CD4-positive, alpha-beta memory T cell (primary cell): ENCODE results near the gene NTN3. TPM values are rescaled to one million over a fixed set of nuclear protein-coding genes. Genes with fewer than 3 reads are reported as not detected.

ENCODE experiments used
- CTCF ChIA-PET: fragments of 350-600 bp; sonication (Branson Sonifier 250); formaldehyde crosslinking; loops from one replicate; lab custom pipeline; 2021; ENCODE audit warnings: inconsistent platforms; ENCODE audit not compliant: partially characterized antibody; lab: Charles Lee
- POLR2A ChIA-PET: fragments of 350-600 bp; sonication (Branson Sonifier 250); formaldehyde crosslinking; loops from one replicate; lab custom pipeline; 2021; ENCODE audit not compliant: partially characterized antibody; lab: Charles Lee
- DNase-seq, 5 donors: peaks; one replicate each; pipeline versions ENCODE4 v3.0.0 to v3.0.0-alpha.2; 2020 to 2022; ENCODE audit warnings: mixed read lengths in 1 of 5
- H3K27ac ChIP-seq: one replicate; pipeline ENCODE4 v1.7.0; 2013; ENCODE audit warnings: low read depth, low read length
- H3K27me3 ChIP-seq: 2 replicates; pipeline ENCODE4 v1.7.0; 2013; ENCODE audit warnings: mild to moderate bottlenecking, low read length, moderate library complexity; ENCODE audit not compliant: insufficient read depth
- H3K36me3 ChIP-seq: 2 replicates; pipeline ENCODE4 v1.7.0; 2013; ENCODE audit warnings: mild to moderate bottlenecking, low read length, moderate library complexity; ENCODE audit not compliant: insufficient read depth
- H3K4me1 ChIP-seq: 2 replicates; pipeline ENCODE4 v1.7.0; 2013; ENCODE audit warnings: mild to moderate bottlenecking, low read length, moderate library complexity; ENCODE audit not compliant: insufficient read depth
- H3K4me3 ChIP-seq, 2 donors: one replicate each; pipeline ENCODE4 v1.7.0; 2013; ENCODE audit warnings: low read length in 2 of 2, mild to moderate bottlenecking in 1 of 2
- H3K9me3 ChIP-seq, 2 donors: one replicate each; pipeline ENCODE4 v1.7.0; 2013; ENCODE audit warnings: low read length in 2 of 2, control low read depth in 1 of 2; ENCODE audit not compliant: control insufficient read depth in 1 of 2
- H3K27ac Mint-ChIP-seq, 7 donors: one replicate each; pipeline ENCODE4 v1.8.0; 2020 to 2021; ENCODE audit warnings: mixed read lengths in 7 of 7, mild to moderate bottlenecking in 6 of 7, inconsistent platforms in 3 of 7, moderate library complexity in 3 of 7
- H3K27me3 Mint-ChIP-seq, 2 donors: one replicate each; pipeline ENCODE4 v1.8.0; 2020 to 2021; ENCODE audit warnings: mixed read lengths in 2 of 2
- H3K36me3 Mint-ChIP-seq, 2 donors: one replicate each; pipeline ENCODE4 v1.8.0; 2020 to 2021; ENCODE audit warnings: mixed read lengths in 2 of 2, inconsistent platforms in 1 of 2, mild to moderate bottlenecking in 1 of 2
- H3K4me1 Mint-ChIP-seq, 4 donors: one replicate each; pipeline ENCODE4 v1.8.0; 2020 to 2021; ENCODE audit warnings: mixed read lengths in 4 of 4, mild to moderate bottlenecking in 1 of 4
- H3K4me3 Mint-ChIP-seq, 8 donors: one replicate each; pipeline ENCODE4 v1.8.0; 2020 to 2021; ENCODE audit warnings: mixed read lengths in 8 of 8, mild to moderate bottlenecking in 7 of 8, moderate library complexity in 6 of 8, inconsistent platforms in 3 of 8
- H3K9me3 Mint-ChIP-seq, 8 donors: one replicate each; pipeline ENCODE4 v1.8.0; 2020 to 2021; ENCODE audit warnings: mixed read lengths in 8 of 8, mild to moderate bottlenecking in 5 of 8, inconsistent platforms in 3 of 8, moderate library complexity in 1 of 8
- intact Hi-C: fragments of 100-400 bp; cut with micrococcal nuclease; formaldehyde crosslinking; loops from one replicate; pipeline ENCODE4 v1.15.1; 2023
- polyA plus RNA-seq, 2 donors: library from polyadenylated mRNA; unstranded; fragments of 300-500 nt; fragmentation: Illumina TruSeq; gene quantifications; one replicate each; pipeline ENCODE4 v1.2.3, GENCODE V29; 2021
- total RNA-seq, 2 experiments: library from RNA; stranded (reverse); gene quantifications; one replicate each; pipeline ENCODE4 v1.2.3, GENCODE V29; 2021

The NTN3 gene
- total and polyA plus RNA-seq, 4 experiments from 2014 or later: not detected

DNA sequence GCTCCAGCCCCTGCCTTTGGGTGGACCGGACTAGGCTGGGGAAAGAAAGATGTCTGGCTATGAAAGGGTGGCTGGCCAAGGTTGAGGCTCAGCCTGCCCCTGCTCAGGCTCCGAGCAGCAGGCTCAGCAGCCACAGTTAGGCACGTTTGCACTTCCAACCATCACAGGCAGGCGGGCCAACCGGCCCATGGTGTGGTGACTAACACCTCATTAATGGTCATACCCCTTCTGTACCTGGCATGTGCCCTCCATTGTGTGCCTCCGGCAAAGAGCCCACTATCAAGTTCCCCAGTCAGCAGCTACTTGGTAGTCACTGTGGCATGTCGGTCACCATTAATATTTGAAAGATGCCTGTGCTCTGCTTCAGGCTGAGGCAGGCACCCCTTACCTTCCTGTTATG is 10.6 kb downstream of the NTN3 start:
- no peaks in the 10 kb centered on the region for H3K9me3 ChIP-seq
- Mint-ChIP-seq H3K27ac (peak overlapping the region in 1 of 7 donors; percentile 48), H3K9me3 (peaks cover 0 to 2% (median 0%) of the 10 kb centered on the region in 8 donors), H3K4me3 (no peak overlapping the region), H3K27me3 (no peaks in the 10 kb centered on the region), H3K4me1 (peaks cover 4 to 17% (median 7%) of the 10 kb centered on the region in 4 donors), H3K36me3 (no peaks in the 10 kb centered on the region)
- no peak overlapping the region for H3K27ac ChIP-seq
- H3K27me3 ChIP-seq: no peaks in the 10 kb centered on the region
- intact Hi-C loops: no loop called here
- H3K4me3 ChIP-seq: no peak overlapping the region
- H3K4me1 ChIP-seq: peaks cover 3% of the 10 kb centered on the region
- no peaks in the 10 kb centered on the region for H3K36me3 ChIP-seq
- ChIA-PET POLR2A (interaction anchor here (1.2 kb wide), 1 partner anchor 32 kb away, joined by 3 read pairs; the partner anchor contains the start of gene ATP6V0C), CTCF (interaction anchor here (1.1 kb wide), 1 partner anchor 12 kb away, joined by 3 read pairs; no protein-coding TSS in a partner anchor)
- no peak for DNase-seq

DNA sequence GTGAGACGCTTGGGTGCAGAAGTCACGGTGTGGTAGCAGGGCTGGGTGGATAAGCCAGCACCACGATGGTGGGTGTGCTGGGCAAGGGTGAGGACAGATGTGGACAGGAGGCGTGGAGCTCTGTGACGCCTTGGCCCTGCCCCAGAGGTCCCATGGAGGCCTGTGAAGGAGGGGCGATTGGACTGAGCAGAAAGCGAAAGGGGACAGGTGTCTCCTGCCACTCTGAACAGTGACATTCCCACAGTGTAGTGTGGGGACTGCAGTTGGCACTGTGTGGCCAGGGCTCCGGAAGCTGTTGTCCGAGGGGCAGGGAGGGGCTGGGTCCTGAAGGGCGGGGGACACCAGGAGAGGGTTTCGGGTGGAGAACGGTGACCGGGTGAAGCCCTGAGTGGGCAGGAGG is 11.2 kb downstream of the NTN3 start:
- H3K36me3 Mint-ChIP-seq: peaks cover 0 to 1% of the 10 kb centered on the region in 2 donors
- DNase-seq: peak in 1 of 5 donors; percentile 27
- H3K4me1 Mint-ChIP-seq: peaks cover 7 to 18% (median 9%) of the 10 kb centered on the region in 4 donors
- ChIA-PET CTCF (no interaction called here), POLR2A (interaction anchor here (1.2 kb wide), 1 partner anchor 32 kb away, joined by 3 read pairs; the partner anchor contains the start of gene ATP6V0C)
- no peaks in the 10 kb centered on the region for H3K27me3 Mint-ChIP-seq
- peaks cover 0 to 2% (median 0%) of the 10 kb centered on the region in 8 donors for H3K9me3 Mint-ChIP-seq
- intact Hi-C loops: no loop called here
- Histone ChIP-seq H3K36me3 (no peaks in the 10 kb centered on the region), H3K27me3 (no peaks in the 10 kb centered on the region), H3K9me3 (no peaks in the 10 kb centered on the region), H3K27ac (no peak overlapping the region), H3K4me1 (peaks cover 9% of the 10 kb centered on the region), H3K4me3 (no peak overlapping the region)
- no peak overlapping the region for H3K4me3 Mint-ChIP-seq
- H3K27ac Mint-ChIP-seq: no peak overlapping the region

DNA sequence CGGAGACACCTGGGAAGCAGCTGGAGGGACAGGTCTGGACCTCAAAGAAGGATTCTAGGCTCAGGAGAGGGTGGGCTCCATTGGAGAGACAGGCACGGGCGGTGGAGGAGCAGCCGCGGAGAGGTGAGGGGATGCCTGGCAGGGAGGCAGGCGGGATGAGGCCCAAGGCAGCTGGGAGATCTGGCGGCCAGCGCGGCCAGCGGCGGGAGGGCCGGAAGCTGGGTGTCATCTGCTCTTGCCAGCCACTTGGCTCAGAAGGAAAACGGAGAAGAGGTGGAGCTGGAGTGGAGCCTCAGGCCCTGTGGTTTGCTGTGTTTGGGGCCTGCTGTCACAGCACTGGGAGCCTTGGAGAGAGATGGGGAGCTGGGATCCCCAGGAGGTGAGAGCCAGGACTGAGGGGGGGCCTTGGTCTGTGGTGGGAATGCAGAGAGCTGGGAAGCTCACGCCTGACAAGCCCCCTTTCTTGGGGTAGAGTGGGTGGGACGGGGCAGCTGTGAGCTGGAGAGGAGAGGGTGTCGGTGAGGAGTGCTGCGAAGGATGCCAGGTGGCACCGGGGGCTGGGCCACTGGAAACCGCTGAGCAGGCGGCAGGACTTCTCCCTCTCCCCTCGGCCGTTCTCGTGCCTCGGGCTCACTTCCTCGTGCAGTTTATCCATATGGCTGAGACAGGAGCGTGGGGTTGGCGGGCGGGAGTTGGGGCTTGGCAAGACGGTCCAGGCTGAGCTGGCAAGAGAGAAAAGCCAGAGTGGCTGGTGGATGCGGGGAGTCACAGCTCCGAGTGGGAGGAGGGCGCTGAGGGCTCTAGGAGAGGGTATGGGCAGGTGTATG is 11.8 kb downstream of the NTN3 start:
- Histone ChIP-seq H3K4me3 (no peak overlapping the region), H3K36me3 (no peaks in the 10 kb centered on the region), H3K27me3 (no peaks in the 10 kb centered on the region), H3K4me1 (peaks cover 14% of the 10 kb centered on the region), H3K9me3 (no peaks in the 10 kb centered on the region), H3K27ac (no peak overlapping the region)
- ChIA-PET CTCF (no interaction called here), POLR2A (interaction anchor here (1.2 to 1.7 kb wide), 2 partner anchors 9 to 31 kb away, joined by 3 to 6 read pairs; partner anchors contain the start of genes ATP6V0C and TBC1D24)
- peak overlapping the region in 3 of 7 donors; percentile 9 to 84 (median 60) for H3K27ac Mint-ChIP-seq
- no peaks in the 10 kb centered on the region for H3K27me3 Mint-ChIP-seq
- H3K4me1 Mint-ChIP-seq: peaks cover 10 to 18% (median 14%) of the 10 kb centered on the region in 4 donors
- intact Hi-C loops: no loop called here
- peaks cover 0 to 1% of the 10 kb centered on the region in 2 donors for H3K36me3 Mint-ChIP-seq
- H3K4me3 Mint-ChIP-seq: no peak overlapping the region
- no peak for DNase-seq
- H3K9me3 Mint-ChIP-seq: peaks cover 0 to 2% (median 0%) of the 10 kb centered on the region in 8 donors

DNA sequence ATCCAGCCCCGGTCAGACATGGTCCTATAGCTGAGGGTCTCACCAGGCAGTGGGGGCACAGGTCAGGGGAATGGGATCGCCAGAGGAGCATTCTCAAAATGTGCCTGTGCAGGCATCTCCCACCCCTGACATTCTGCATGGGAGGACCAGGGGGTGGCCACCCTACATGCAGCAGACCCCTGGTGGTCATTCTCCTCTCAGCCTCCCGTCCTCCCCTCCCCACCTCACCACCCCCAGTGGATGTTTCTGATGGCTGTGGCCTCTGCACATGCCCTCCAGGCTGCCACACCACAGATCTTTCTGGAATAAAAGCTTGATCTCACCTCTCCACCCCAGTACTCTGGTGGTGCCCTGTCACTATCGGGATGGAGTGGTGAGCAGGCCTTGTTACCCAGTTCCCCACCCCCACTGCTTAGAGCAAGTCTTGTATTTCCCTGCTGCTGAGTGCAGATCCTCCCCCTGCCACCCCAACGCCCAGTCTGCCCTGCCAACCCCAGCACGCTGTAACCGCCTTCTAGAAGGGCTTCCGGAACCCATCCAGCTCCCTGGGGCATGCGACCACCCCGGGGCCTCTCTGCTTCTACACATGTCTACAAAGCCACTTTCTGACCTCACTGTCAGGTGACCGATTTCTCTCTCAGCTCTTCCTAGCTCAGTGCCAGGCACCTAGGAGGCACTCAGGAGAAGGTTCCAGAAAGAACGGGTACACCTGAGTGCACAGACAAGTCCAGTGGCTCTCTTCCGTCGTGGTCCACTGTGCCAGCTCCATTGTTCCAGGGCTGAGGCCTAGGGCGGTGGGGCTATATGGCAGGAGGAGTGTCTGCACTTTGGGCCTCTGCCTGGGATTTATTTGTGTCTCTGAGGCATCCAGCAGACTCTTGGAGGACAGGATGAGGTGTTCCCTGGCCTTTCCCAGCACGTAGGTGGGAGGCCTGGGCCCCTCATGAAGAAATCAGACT is 13.1 kb downstream of the NTN3 start:
- Histone ChIP-seq H3K9me3 (no peaks in the 10 kb centered on the region), H3K4me3 (no peak overlapping the region), H3K27ac (no peak overlapping the region), H3K27me3 (no peaks in the 10 kb centered on the region), H3K4me1 (peaks cover 14% of the 10 kb centered on the region), H3K36me3 (no peaks in the 10 kb centered on the region)
- Mint-ChIP-seq H3K4me1 (peaks cover 9 to 19% (median 13%) of the 10 kb centered on the region in 4 donors), H3K27ac (peak overlapping the region in 2 of 7 donors; percentile 6 to 17), H3K9me3 (peaks cover 0 to 2% (median 0%) of the 10 kb centered on the region in 8 donors), H3K36me3 (peaks cover 0 to 1% of the 10 kb centered on the region in 2 donors), H3K4me3 (peak overlapping the region in 1 of 8 donors; percentile 20), H3K27me3 (no peaks in the 10 kb centered on the region)
- DNase-seq: no peak
- POLR2A ChIA-PET: interaction anchor here (1.7 kb wide), 1 partner anchor 10 kb away, joined by 6 read pairs; the partner anchor contains the start of gene TBC1D24
- intact Hi-C loops: no loop called here
- CTCF ChIA-PET: interaction anchor here (0.8 to 1.1 kb wide), 2 partner anchors 10 to 289 kb away, joined by 3 to 4 read pairs; no protein-coding TSS in a partner anchor

GRCh38 chr16:2484898-2485508 is 13.9 kb downstream of the NTN3 start:
- no peak for DNase-seq
- Histone ChIP-seq H3K27ac (no peak overlapping the region), H3K4me3 (no peak overlapping the region), H3K9me3 (no peaks in the 10 kb centered on the region), H3K4me1 (peaks cover 14% of the 10 kb centered on the region), H3K36me3 (no peaks in the 10 kb centered on the region), H3K27me3 (no peaks in the 10 kb centered on the region)
- Mint-ChIP-seq H3K4me3 (no peak overlapping the region), H3K4me1 (peaks cover 9 to 19% (median 13%) of the 10 kb centered on the region in 4 donors), H3K27ac (peak overlapping the region in 4 of 7 donors; percentile 25 to 46 (median 36)), H3K36me3 (peaks cover 0 to 1% of the 10 kb centered on the region in 2 donors), H3K27me3 (no peaks in the 10 kb centered on the region), H3K9me3 (peaks cover 0 to 2% (median 0%) of the 10 kb centered on the region in 8 donors)
- intact Hi-C loops: no loop called here
- POLR2A ChIA-PET: no interaction called here
- CTCF ChIA-PET: interaction anchor here (0.7 to 1.6 kb wide), 4 partner anchors 9 to 290 kb away, joined by 3 to 5 read pairs (median 4); no protein-coding TSS in a partner anchor

DNA sequence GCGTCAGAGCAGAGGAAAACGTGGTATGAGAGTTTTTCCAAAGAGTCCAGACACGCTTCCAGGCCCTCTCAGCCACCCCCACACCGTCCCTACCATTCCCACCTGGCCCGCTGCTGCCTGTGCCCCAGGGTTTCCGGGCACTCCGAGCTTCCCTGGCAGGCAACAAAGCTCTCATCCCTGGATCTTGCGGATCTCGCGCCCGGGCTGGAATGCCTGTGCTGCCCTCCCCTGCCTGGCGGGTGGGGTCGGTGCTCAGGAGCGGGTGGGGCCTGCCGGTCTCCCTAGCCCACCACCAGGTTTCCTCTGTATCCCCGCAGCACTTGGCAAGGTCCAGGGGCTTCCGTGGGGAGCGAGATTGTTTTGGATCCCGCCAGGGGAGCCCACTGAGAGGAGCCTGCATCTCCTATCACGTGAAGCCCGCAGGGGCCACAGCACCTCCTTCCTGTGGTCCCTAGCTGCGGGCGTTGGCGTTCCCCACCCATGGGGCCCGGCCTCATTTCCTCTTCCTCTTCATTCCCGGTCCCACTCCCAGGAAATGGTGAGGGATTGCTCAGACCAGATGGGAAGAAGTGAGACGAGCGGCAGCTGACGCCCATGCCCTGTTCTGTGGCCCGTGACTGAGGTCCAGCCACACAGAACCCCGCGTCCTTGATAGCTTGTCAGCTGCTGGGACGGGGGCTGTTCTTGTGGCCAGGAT is 14.9 kb downstream of the NTN3 start:
- Histone ChIP-seq H3K9me3 (no peaks in the 10 kb centered on the region), H3K36me3 (no peaks in the 10 kb centered on the region), H3K4me1 (peaks cover 14% of the 10 kb centered on the region), H3K27ac (no peak overlapping the region), H3K27me3 (no peaks in the 10 kb centered on the region), H3K4me3 (no peak overlapping the region)
- no peak for DNase-seq
- Mint-ChIP-seq H3K4me3 (no peak overlapping the region), H3K4me1 (peaks cover 9 to 19% (median 13%) of the 10 kb centered on the region in 4 donors), H3K27me3 (no peaks in the 10 kb centered on the region), H3K36me3 (peaks cover 0 to 1% of the 10 kb centered on the region in 2 donors), H3K9me3 (peaks cover 0 to 2% (median 0%) of the 10 kb centered on the region in 8 donors), H3K27ac (peak overlapping the region in 1 of 7 donors; percentile 95)
- ChIA-PET CTCF (interaction anchor here (1.0 to 1.6 kb wide), 3 partner anchors 11 to 291 kb away, joined by 3 to 5 read pairs (median 5); partner anchors contain the start of gene CCNF), POLR2A (interaction anchor here (1.1 to 2.0 kb wide), 4 partner anchors 12 to 281 kb away, joined by 3 to 8 read pairs (median 6); partner anchors contain the start of genes CCNF, MLST8 and TBC1D24)
- intact Hi-C loops: no loop called here
